Calu3 (cell line): ENCODE results near the gene ATXN2L. TPM values are rescaled to one million over a fixed set of nuclear protein-coding genes. Genes with fewer than 3 reads are reported as not detected.
A peak's percentile ranks its signal among the peaks of the same experiment; 100 is the strongest.

Source experiments
- BruUV-seq: library from RNA; stranded (reverse); fragments of 400-500 nt; replicated peaks from 2 replicates; lab custom pipeline; 2021; lab: Mats Ljungman, UMichigan
- CTCF ChIA-PET: fragments of 300-600 bp; sonication (Branson Sonifier 250); formaldehyde crosslinking; loops from one replicate; lab custom pipeline; 2022; ENCODE audit warnings: antibody characterized with exemption; lab: Charles Lee
- DNase-seq: peaks from one replicate; pipeline ENCODE4 v3.0.0; 2022
- H3K27ac Mint-ChIP-seq: one replicate; pipeline ENCODE4 v1.8.0; 2022; ENCODE audit warnings: mixed read lengths; ENCODE audit not compliant: unreplicated experiment
- H3K27me3 Mint-ChIP-seq: one replicate; pipeline ENCODE4 v1.8.0; 2022; ENCODE audit warnings: mixed read lengths; ENCODE audit not compliant: unreplicated experiment
- H3K36me3 Mint-ChIP-seq: one replicate; pipeline ENCODE4 v1.8.0; 2022; ENCODE audit warnings: mild to moderate bottlenecking, moderate library complexity, mixed read lengths; ENCODE audit not compliant: insufficient read depth, unreplicated experiment
- H3K4me1 Mint-ChIP-seq: one replicate; pipeline ENCODE4 v1.8.0; 2022; ENCODE audit warnings: mild to moderate bottlenecking, low read depth, mixed read lengths; ENCODE audit not compliant: unreplicated experiment
- H3K4me3 Mint-ChIP-seq: one replicate; pipeline ENCODE4 v1.8.0; 2022; ENCODE audit warnings: mild to moderate bottlenecking, low read depth, moderate library complexity, mixed read lengths; ENCODE audit not compliant: unreplicated experiment
- H3K9me3 Mint-ChIP-seq: one replicate; pipeline ENCODE4 v1.8.0; 2022; ENCODE audit warnings: low read depth, mixed read lengths; ENCODE audit not compliant: unreplicated experiment
- CTCF ChIP-seq: fragments of 200-600 bp; IDR thresholded peaks from one replicate; pipeline ENCODE4 v1.8.0; 2022; ENCODE audit warnings: antibody characterized with exemption; ENCODE audit not compliant: unreplicated experiment
- intact Hi-C: fragments of 100-400 bp; cut with micrococcal nuclease; formaldehyde crosslinking; loops from one replicate; pipeline ENCODE4 v1.10.0; 2022; ENCODE audit not compliant: unreplicated experiment
- total RNA-seq: library from RNA; stranded (reverse); gene quantifications from 2 replicates; pipeline ENCODE4 v1.2.3, GENCODE V29; 2022

The ATXN2L gene
- total RNA-seq, 1 experiment from 2014 or later = 276 TPM

DNA sequence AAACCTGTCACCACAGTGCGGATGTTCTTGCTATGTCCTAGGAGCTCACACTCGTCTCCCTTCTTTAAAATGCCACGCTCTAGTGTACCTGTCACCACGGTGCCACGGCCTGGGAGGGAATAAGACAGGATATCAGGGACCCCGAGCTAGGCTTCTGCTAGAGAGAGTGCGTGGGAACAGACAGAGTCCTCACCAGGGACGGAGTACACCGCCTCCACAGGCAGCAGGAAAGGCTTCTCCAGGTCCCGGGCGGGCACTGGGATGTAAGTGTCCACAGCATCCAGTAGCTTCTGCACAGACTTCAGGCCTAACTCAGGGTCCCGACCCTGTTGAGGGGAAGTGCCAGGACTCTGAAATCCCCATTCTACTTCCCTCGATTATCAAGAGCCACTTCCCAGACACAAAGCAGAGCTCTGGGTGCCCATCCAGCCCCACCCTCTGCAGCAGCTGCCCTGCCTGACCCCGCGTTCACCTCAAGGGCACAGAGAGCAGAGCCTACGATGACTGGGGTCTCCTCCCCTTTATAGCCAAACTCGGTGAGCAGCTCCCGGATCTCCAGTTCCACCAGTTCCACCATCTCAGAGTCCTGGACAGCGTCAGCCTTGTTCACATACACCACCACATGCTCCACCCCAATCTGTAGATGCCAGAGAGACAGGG lies 21.6 kb downstream of the ATXN2L start:
- no peaks in the 10 kb centered on the region for H3K27me3 Mint-ChIP-seq
- peak overlapping the region; percentile 99 for H3K27ac Mint-ChIP-seq
- H3K4me3 Mint-ChIP-seq = peak overlapping the region; percentile 100
- peaks cover 20% of the 10 kb centered on the region for H3K4me1 Mint-ChIP-seq
- intact Hi-C loops = no loop called here
- no peak for TF ChIP-seq CTCF
- no peaks in the 10 kb centered on the region for H3K9me3 Mint-ChIP-seq
- CTCF ChIA-PET = no interaction called here
- TSS peak; percentile 51 for BruUV-seq
- DNase-seq = no peak
- peaks cover 69% of the 10 kb centered on the region for H3K36me3 Mint-ChIP-seq

DNA sequence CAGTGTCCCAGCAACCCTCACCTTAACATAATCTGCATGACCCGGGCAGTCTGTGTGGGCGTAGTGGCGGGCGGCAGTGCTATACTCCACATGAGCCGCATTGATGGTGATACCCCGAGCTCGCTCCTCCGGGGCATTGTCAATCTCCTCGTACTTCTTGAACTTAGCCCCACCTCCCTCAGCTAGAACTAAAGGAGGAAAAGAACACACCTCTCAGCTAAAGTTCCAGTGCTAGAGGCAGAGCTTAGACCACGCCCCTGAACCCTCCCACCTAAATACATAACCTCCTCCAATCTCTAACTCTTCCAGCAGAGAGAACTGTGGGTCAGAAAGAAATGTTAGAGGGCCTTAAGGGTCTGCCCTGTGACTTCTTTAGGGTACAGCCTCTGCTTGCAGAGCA lies 22.5 kb downstream of the ATXN2L start:
- no peaks in the 10 kb centered on the region for H3K27me3 Mint-ChIP-seq
- TF ChIP-seq CTCF = no peak
- intact Hi-C loops = no loop called here
- peaks cover 20% of the 10 kb centered on the region for H3K4me1 Mint-ChIP-seq
- BruUV-seq = no TSS peak
- H3K27ac Mint-ChIP-seq = peak overlapping the region; percentile 99
- peak; percentile 59 for DNase-seq
- H3K9me3 Mint-ChIP-seq = no peaks in the 10 kb centered on the region
- CTCF ChIA-PET = interaction anchor here (0.6 to 0.8 kb wide), 2 partner anchors 17 to 100 kb away, joined by 4 to 5 read pairs; no protein-coding TSS in a partner anchor
- peaks cover 62% of the 10 kb centered on the region for H3K36me3 Mint-ChIP-seq
- H3K4me3 Mint-ChIP-seq = peak overlapping the region; percentile 100

- TF ChIP-seq CTCF = no peak
- peak overlapping the region; percentile 99 for H3K27ac Mint-ChIP-seq
- no peak for DNase-seq
- CTCF ChIA-PET = interaction anchor here (0.5 to 1.3 kb wide), 4 partner anchors 99 to 1081 kb away, joined by 3 to 8 read pairs (median 4); no protein-coding TSS in a partner anchor
- intact Hi-C loops = loop anchor here (1.0 kb wide), 1 partner anchor 18 kb away; the partner anchor contains the start of gene SH2B1
- peaks cover 20% of the 10 kb centered on the region for H3K4me1 Mint-ChIP-seq
- no TSS peak for BruUV-seq
- no peaks in the 10 kb centered on the region for H3K9me3 Mint-ChIP-seq
- H3K27me3 Mint-ChIP-seq = no peaks in the 10 kb centered on the region
- H3K36me3 Mint-ChIP-seq = peaks cover 58% of the 10 kb centered on the region
- peak overlapping the region; percentile 100 for H3K4me3 Mint-ChIP-seq
Observed at GRCh38 chr16:28845761-28846079, 22.9 kb downstream of the ATXN2L start.

GRCh38 chr16:28846080-28846932 lies 23.5 kb downstream of the ATXN2L start, which contains the start of gene TUFM:
TUFM (minus strand) TSS chr16:28846348; CDS start chr16:28846269, 79 bp downstream.
- H3K4me1 Mint-ChIP-seq = peaks cover 20% of the 10 kb centered on the region
- no TSS peak for BruUV-seq
- H3K9me3 Mint-ChIP-seq = no peaks in the 10 kb centered on the region
- H3K27me3 Mint-ChIP-seq = no peaks in the 10 kb centered on the region
- peaks cover 54% of the 10 kb centered on the region for H3K36me3 Mint-ChIP-seq
- H3K27ac Mint-ChIP-seq = peak within 1 kb of the TSS; percentile 99
- intact Hi-C loops = loop anchor here (1.0 kb wide), 1 partner anchor 17 kb away; the partner anchor contains the start of gene SH2B1
- peak; percentile 99 for DNase-seq
- CTCF ChIA-PET = interaction anchor here (0.5 to 1.8 kb wide), 6 partner anchors 17 to 1081 kb away, joined by 3 to 8 read pairs (median 4); partner anchors contain the start of gene SH2B1
- TF ChIP-seq CTCF = peak; percentile 77
- H3K4me3 Mint-ChIP-seq = peak within 1 kb of the TSS; percentile 100
